ENCODE measurements around the gene HECTD4.
A peak's percentile ranks its signal among the peaks of the same experiment; 100 is the strongest.
"Not testable (repeated sequence)": the region's sequence is repeated elsewhere in the genome, so short reads cannot be mapped to it uniquely, and the experiment has no call there.

HECTD4 gene

GRCh38 chr12:112252184-112252583 lies 130.0 kb downstream of the HECTD4 start:
- DNase-seq = no peak

- not testable (repeated sequence) for DNase-seq
These were observed 137.3 kb downstream of the HECTD4 start for GRCh38 chr12:112244902-112245301.

DNA sequence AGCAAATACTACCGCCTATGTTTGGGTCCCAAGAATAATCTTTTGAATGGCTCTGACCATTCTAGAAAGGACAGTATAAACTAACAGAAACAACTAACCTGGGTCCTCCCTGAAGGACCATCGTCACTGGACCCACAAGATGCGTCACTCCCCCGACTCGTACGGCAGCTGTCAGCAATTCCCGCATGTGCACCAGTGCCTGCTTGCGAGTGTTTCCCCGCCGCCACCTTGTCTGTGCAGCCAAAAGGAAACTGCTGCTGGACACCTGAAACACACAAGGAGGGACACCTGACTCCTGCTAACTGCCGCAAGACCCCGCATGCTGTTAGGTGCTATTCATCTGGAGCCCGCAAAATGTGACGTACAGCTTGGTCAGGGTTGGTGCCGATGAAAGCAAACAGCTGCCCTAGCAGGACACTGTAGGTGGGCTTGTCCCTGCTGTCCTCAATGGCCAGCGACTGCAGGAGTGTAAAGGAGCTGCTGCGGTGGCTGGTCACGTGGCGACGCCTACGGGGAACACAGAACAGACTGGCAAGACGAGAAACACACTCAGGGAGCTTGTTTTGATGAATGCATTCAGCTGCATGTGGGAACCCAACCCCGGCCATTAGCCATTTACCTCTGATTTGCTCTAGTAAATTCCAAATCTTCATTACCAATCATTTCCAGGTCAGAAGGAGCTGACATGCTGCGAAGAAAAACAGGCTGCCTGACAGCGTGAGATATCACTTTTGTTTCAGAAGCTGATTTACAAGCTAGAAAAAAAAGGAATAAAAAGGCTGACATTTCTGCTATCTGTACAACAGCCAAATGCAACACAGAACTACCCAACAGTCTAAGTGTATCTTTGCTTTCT lies 138.7 kb downstream of the HECTD4 start:
- no peak for DNase-seq

DNA sequence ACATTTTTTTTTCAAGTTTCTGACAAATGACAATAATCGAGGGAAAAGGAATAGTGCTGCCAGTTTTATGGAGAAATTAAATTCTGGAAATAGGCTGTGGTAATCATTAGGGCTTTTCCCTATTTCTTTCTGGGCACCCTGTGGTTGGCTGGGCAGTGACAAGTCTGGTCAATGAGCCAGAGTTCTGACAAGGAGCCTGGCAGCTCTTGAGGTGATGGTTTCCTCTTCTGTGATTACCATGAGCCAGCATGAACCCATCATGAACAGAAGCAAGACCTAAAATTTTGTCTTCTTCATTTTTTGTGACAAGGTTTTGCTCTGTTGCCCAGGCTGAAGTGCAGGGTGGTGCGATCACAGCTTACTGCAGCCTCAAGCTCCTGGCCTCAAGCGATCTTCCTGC lies 141.1 kb downstream of the HECTD4 start:
- DNase-seq = no peak

DNA sequence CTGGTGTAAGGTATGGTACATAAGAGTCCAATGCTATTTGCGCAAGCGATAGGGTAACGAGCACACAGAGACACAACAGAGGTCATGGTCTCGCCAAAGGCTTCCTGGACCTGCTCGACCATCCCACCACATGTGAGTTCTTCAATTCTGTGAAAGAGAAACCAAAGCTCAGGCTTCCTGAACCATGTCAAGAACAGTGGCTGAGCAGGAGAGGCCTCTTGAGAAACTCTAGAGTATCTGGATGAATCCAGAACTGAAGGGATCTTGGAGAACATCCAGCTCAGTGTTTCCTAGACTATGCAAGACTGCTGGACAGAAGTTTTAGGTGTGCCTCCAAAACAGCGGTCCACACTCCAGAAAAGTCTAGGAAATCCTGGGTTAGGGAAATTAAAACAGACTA lies 142.3 kb downstream of the HECTD4 start:
- DNase-seq = no peak

- no peak for DNase-seq
These were observed 143.2 kb downstream of the HECTD4 start for GRCh38 chr12:112239020-112239419.

- no peak for DNase-seq
These were observed 143.8 kb downstream of the HECTD4 start for GRCh38 chr12:112238441-112238840.

DNA sequence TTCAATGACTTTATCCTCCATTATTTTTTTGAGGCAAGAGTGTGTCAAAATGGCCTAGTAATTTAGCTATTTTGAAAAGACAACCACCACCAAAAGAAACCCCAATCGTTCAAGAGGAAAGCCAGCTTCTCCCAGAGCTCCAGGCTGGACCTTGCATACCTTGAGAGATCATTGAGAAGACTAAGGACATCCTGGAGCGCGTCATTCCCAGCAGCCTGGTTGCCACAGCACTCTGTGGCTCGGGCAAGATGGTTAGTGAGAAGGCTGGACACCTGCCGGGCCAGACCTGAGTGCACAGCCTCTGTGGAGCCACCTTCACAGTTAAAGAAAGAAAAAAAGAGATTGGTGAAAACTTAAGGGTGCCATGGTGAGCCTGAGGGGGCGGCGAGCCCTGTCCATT lies 145.4 kb downstream of the HECTD4 start:
- no peak for DNase-seq

DNA sequence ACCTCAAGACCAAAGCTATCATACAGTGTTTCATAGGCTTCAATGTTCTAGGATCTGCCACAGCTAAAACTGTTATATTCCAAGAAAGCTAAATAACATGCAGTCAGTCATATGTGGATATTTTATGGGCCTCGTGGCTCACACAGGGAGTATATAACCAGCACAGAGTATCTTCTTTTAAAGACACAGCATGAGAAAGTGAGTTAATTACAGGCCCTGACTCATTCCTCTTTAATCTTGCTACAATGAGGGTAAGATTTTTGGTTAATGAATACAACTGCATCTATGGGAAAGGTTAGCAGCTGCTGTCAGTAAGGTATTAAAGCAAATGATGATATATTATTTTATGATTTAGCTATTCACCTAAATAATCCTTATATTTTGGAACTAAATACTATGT lies 145.8 kb downstream of the HECTD4 start:
- no peak for DNase-seq

DNA sequence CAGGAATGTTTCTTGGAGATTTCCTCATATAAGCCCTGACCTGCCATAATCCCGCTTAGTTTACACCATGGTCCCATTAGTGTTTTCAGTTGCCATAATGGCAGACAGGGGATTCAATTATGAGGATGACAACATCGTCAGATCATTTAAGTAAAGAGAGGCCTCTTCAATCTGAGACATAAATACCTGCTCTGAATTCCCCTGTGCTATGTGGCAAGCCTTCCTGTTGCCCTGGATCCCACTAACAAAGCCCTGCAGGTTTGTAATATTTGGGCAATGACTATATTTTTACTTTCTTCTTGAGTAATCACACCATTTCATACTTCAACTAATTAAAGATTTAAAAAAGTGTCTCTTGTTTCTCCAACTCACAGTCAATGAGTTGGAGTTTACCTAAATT lies 147.9 kb downstream of the HECTD4 start:
- no peak for DNase-seq

DNA sequence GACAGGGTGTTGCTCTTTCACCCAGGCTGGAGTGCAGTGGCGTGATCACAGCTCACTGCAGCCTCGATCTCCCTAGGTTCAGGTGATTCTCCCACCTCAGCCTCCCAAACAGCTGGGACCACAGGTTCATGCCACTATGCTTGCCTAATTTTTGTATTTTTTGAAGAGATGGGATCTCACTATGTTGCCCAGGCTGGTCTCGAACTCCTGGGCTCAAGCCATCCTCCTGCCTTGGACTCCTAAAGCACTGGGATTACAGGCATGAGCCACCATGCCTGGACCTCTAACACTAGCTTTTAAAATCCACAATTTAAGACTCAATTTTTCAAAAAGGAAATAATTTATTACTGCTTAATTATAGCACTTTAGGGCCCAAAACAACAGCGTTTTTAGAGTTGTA lies 149.0 kb downstream of the HECTD4 start:
- no peak for DNase-seq

- DNase-seq = no peak
These were observed 152.1 kb downstream of the HECTD4 start for GRCh38 chr12:112230136-112230535.

DNA sequence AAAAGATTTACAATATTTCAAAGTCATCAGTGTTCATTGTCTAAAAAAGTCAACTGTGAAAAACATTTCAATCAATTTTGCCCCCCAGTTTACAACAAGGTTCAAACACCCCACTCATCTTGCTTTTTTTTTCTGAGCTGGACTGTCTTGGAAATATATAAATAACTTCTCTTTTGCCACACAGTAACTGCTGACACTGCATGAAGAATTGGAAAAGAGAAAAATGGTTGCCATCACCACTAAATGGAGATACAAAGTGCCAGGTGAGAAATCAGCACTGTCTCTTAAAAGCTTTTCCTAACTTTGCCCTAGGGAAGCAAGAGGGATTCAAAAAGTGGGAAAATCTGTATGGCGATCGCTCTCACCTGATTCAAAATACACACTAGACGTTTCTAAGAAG lies 155.5 kb downstream of the HECTD4 start:
- DNase-seq = no peak

DNA sequence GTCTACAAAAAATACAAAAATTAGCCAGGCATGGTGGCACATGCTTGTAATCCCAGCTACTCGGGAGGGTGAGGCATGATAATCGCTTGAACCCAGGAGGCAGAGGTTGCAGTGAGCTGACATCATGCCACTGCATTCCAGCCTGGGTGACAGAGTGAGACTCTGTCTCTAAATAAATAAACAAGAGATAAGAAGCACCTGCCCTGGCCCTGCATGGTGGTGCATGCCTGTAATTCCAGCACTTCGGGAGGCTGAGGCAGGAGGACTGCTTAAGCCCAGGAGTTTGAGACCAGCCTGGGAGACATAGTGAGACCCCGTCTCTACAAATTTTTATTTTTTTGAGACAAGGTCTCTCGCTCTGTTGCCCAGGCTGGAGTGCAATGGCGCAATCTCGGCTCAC lies 161.6 kb downstream of the HECTD4 start:
- DNase-seq = not testable (repeated sequence)

DNA sequence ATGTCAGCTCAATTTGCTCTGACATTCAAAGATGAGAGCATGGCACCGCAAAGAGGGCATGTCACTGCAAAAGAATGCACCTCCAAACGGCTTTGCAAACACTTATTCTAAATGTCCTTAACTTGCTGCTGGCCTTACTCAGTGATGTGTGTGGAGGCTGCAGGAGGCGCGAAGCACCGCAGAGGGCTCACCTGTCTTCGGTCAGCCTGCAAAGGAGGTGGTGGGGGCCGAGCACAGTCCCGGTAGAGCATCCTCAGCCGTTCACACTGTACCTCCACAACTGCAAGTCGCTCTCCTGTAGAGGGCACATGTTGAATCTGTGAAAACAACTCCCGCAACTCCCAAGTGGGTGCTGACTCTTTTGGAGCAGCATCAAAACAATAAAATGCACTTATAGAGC lies 163.0 kb downstream of the HECTD4 start:
- no peak for DNase-seq

- no peak for DNase-seq
These were observed 164.1 kb downstream of the HECTD4 start for GRCh38 chr12:112218150-112218549.

GRCh38 chr12:112217647-112218046 lies 164.6 kb downstream of the HECTD4 start:
- no peak for DNase-seq

- no peak for DNase-seq
These were observed 166.0 kb downstream of the HECTD4 start for GRCh38 chr12:112216223-112216622.

- DNase-seq = no peak
These were observed 168.2 kb downstream of the HECTD4 start for GRCh38 chr12:112214064-112214463.

DNA sequence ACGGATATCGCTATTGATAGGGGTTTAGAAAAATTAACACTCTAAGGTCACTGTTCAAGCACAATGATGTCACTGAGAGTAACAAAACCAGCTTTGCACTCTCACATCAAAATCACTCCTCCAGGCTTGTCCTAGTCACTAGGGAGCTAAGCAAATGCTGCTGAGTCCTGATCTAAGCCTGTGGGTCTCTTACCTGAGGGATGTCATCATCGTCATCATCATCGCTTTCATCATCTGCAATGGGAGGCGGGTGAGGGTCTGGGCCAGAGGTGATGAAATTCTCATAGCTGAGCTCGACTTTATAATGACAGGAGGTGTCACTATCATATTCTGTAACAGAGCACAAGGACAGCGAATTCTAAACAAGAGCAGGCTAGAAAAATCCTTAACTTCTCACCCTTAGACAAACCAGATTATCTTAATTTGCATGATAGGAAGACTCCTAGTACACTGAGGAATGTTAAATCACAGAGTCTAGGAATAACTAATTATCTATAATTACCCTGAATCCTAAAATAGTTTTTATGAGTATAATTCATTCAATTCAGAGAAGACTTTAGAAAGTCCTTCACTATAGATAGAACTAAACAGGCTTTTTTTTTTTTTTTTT lies 173.8 kb downstream of the HECTD4 start:
- DNase-seq = no peak

- no peak for DNase-seq
These were observed 174.8 kb downstream of the HECTD4 start for GRCh38 chr12:112207397-112207924.

DNA sequence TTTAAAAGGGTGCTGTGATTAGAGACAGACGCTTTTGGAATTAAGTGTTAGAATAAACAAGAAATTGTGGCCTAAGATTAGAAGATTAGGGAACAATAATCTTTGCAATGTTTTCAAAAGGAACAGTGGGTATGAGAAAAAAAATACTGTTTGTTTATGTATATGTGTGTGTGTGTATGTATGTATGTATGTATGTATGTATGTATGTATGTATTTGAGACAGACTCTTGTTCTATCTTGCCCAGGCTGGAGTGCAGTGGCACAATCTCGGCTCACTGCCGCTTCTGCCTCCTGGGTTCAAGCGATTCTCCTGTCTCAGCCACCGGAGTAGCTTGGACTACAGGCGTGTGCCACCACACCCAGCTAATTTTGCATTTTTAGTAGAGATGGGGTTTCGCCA lies 175.3 kb downstream of the HECTD4 start:
- DNase-seq = no peak

DNA sequence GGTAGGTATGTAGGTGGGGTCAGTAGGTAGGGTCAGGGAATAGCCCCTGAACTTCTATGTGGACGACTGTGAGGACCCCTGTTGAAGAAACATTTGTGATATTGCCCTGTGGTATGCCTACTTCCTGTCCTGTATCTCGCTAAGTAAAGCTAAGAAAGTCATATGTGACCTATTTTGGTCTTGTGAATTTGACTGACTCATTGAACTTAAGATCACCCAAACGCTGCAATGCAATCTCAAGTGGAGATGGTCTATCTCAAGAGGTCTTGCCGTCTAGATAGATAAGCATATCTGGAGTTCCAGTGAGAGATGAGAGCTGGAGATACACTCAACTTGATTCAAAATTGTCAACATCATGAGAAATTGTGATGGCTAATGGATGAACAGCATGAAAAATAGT lies 183.1 kb downstream of the HECTD4 start:
- no peak for DNase-seq

DNA sequence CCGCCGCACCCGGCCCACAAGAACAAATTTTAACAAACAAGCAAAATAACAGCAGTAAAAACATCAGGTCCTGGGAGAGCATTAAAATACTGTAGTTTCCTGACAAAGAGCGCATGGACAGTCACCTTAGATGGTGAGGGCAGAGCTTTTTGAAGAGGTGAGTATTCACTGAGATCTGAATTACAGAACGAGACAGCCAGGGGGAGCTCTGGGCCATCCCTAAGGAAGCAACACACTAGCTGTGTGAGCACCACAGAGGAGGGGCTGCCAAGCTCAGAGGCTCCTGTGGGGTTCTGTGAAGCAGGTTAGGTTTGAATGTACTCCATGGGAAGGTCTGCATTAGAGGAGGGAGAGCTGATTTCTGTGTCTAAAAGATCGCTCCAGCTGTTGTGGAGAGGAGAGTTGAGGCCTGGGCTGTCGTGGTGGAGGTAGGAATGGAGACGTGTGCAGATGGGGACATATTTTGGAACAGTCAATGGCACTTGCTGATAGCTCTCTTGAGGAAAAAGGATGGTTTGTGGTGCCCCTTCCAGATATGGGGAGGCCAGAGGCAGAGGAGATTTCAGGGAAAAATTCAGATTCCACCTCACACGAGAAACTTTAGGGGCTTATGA lies 184.0 kb downstream of the HECTD4 start:
- DNase-seq = peak; percentile 27 to 29

All from activated CD4-positive, alpha-beta T cell treated with anti-CD3 and anti-CD28 coated beads, Interleukin-2, amount 50 U/mL, for 4 hours (primary cell).